Measurements from ENCODE around the gene GABBR2.
"Not testable (repeated sequence)": the region's sequence is repeated elsewhere in the genome, so short reads cannot be mapped to it uniquely, and the experiment has no call there.

GABBR2 gene

GRCh38 chr9:98504298-98505282 lies 204.1 kb downstream of the GABBR2 start:
- DNase-seq, result no peak

GRCh38 chr9:98503867-98504266 lies 204.9 kb downstream of the GABBR2 start:
- DNase-seq, result no peak

GRCh38 chr9:98502976-98503325 lies 205.8 kb downstream of the GABBR2 start:
- DNase-seq, result no peak

GRCh38 chr9:98502311-98502975 lies 206.3 kb downstream of the GABBR2 start:
- no peak for DNase-seq

- DNase-seq, result no peak
These were observed 206.9 kb downstream of the GABBR2 start for GRCh38 chr9:98501819-98502218.

- DNase-seq, result not testable (repeated sequence)
These were observed 207.5 kb downstream of the GABBR2 start for GRCh38 chr9:98501259-98501658.

- no peak for DNase-seq
These were observed 208.3 kb downstream of the GABBR2 start for GRCh38 chr9:98500337-98500919.

- DNase-seq, result no peak
These were observed 213.2 kb downstream of the GABBR2 start for GRCh38 chr9:98495530-98495929.

GRCh38 chr9:98494852-98495251 lies 213.9 kb downstream of the GABBR2 start:
- DNase-seq, result no peak

- no peak for DNase-seq
These were observed 216.9 kb downstream of the GABBR2 start for GRCh38 chr9:98491828-98492227.

GRCh38 chr9:98491231-98491651 lies 217.5 kb downstream of the GABBR2 start:
- DNase-seq, result no peak

GRCh38 chr9:98488571-98489312 lies 220.0 kb downstream of the GABBR2 start:
- DNase-seq, result no peak

- DNase-seq, result no peak
These were observed 223.0 kb downstream of the GABBR2 start for GRCh38 chr9:98485706-98486105.

- no peak for DNase-seq
These were observed 224.6 kb downstream of the GABBR2 start for GRCh38 chr9:98484162-98484561.

- DNase-seq, result no peak
These were observed 226.5 kb downstream of the GABBR2 start for GRCh38 chr9:98482226-98482625.

GRCh38 chr9:98481676-98482075 lies 227.1 kb downstream of the GABBR2 start:
- no peak for DNase-seq

- no peak for DNase-seq
These were observed 228.5 kb downstream of the GABBR2 start for GRCh38 chr9:98479967-98480847.

GRCh38 chr9:98479449-98479848 lies 229.3 kb downstream of the GABBR2 start:
- DNase-seq, result no peak

GRCh38 chr9:98477884-98478283 lies 230.9 kb downstream of the GABBR2 start:
- no peak for DNase-seq

GRCh38 chr9:98472216-98472615 lies 236.5 kb downstream of the GABBR2 start:
- no peak for DNase-seq

- DNase-seq, result no peak
These were observed 237.6 kb downstream of the GABBR2 start for GRCh38 chr9:98471185-98471584.

Measured in CD4-positive, alpha-beta T cell treated with Interferon alpha-2 for 1 hour (primary cell).